ENCODE measurements around the gene SLC40A1.

Gene SLC40A1

GRCh38 chr2:189526241-189526640 is 54.3 kb downstream of the SLC40A1 start:
- Histone ChIP-seq H3K9me3 (ENCODE audit: control insufficient read depth, insufficient read depth, low read length) (no peaks in the 10 kb centered on the region), H3K36me3 (ENCODE audit: control insufficient read depth, low read length) (no peaks in the 10 kb centered on the region), H3K27me3 (ENCODE audit: control insufficient read depth, low read length) (no peaks in the 10 kb centered on the region), H3K9me2 (replicated peaks; ENCODE audit: control insufficient read depth, low read length) (no peaks in the 10 kb centered on the region), H3F3A (ENCODE audit: control insufficient read depth, insufficient read depth) (no peaks in the 10 kb centered on the region), H4K20me1 (ENCODE audit: control insufficient read depth, insufficient read depth, low read depth, low read length) (no peaks in the 10 kb centered on the region), H3K4me3 (ENCODE audit: low read length) (no peak overlapping the region), H3K79me2 (ENCODE audit: control insufficient read depth, low read length) (no peaks in the 10 kb centered on the region), H3K27ac (ENCODE audit: low read depth, low read length) (no peak overlapping the region), H3K4me2 (ENCODE audit: low read length) (no peak overlapping the region), H3K4me1 (ENCODE audit: control insufficient read depth, low read length) (no peaks in the 10 kb centered on the region)
- TF ChIP-seq EZH2phosphoT487 (IDR thresholded peaks at IDR 0.05; ENCODE audit: borderline replicate concordance, low read length), result no peak
- TF ChIP-seq, protein P1, sequence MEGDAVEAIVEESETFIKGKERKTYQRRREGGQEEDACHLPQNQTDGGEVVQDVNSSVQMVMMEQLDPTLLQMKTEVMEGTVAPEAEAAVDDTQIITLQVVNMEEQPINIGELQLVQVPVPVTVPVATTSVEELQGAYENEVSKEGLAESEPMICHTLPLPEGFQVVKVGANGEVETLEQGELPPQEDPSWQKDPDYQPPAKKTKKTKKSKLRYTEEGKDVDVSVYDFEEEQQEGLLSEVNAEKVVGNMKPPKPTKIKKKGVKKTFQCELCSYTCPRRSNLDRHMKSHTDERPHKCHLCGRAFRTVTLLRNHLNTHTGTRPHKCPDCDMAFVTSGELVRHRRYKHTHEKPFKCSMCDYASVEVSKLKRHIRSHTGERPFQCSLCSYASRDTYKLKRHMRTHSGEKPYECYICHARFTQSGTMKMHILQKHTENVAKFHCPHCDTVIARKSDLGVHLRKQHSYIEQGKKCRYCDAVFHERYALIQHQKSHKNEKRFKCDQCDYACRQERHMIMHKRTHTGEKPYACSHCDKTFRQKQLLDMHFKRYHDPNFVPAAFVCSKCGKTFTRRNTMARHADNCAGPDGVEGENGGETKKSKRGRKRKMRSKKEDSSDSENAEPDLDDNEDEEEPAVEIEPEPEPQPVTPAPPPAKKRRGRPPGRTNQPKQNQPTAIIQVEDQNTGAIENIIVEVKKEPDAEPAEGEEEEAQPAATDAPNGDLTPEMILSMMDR (IDR thresholded peaks at IDR 0.05; ENCODE audit: low read depth, low read length, poor library complexity, severe bottlenecking), result no peak

DNA sequence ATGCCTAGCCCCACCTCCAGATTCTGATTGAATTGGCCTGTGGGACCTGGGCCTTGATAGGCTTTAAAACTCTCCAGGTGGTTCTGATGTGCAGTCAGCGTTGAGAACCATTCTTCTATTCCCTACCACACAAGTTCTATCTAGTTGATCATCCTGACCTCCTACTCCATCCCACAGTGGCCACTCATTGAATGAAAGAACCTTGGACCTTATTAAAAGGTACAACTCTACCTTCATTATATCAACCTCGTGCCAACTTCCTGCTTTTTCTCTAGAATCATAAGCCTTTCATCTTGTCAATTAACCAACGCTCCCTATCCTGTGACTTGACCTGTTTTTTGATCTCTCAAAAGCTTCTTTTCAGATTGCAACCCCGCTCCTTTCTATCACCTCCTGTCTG is 55.8 kb downstream of the SLC40A1 start:
- H3K4me2 ChIP-seq (ENCODE audit: low read length), result no peak overlapping the region
- H4K20me1 ChIP-seq (ENCODE audit: control insufficient read depth, insufficient read depth, low read depth, low read length), result no peaks in the 10 kb centered on the region
- no peak overlapping the region for H3K27ac ChIP-seq (ENCODE audit: low read depth, low read length)
- H3K9me2 ChIP-seq (replicated peaks; ENCODE audit: control insufficient read depth, low read length), result no peaks in the 10 kb centered on the region
- no peaks in the 10 kb centered on the region for H3K4me1 ChIP-seq (ENCODE audit: control insufficient read depth, low read length)
- H3K4me3 ChIP-seq (ENCODE audit: low read length), result no peak overlapping the region
- no peaks in the 10 kb centered on the region for H3F3A ChIP-seq (ENCODE audit: control insufficient read depth, insufficient read depth)
- no peaks in the 10 kb centered on the region for H3K79me2 ChIP-seq (ENCODE audit: control insufficient read depth, low read length)
- TF ChIP-seq EZH2phosphoT487 (IDR thresholded peaks at IDR 0.05; ENCODE audit: borderline replicate concordance, low read length), result no peak
- TF ChIP-seq, protein P1 (IDR thresholded peaks at IDR 0.05; ENCODE audit: low read depth, low read length, poor library complexity, severe bottlenecking), result no peak
- no peaks in the 10 kb centered on the region for H3K9me3 ChIP-seq (ENCODE audit: control insufficient read depth, insufficient read depth, low read length)
- no peaks in the 10 kb centered on the region for H3K27me3 ChIP-seq (ENCODE audit: control insufficient read depth, low read length)
- no peaks in the 10 kb centered on the region for H3K36me3 ChIP-seq (ENCODE audit: control insufficient read depth, low read length)

DNA sequence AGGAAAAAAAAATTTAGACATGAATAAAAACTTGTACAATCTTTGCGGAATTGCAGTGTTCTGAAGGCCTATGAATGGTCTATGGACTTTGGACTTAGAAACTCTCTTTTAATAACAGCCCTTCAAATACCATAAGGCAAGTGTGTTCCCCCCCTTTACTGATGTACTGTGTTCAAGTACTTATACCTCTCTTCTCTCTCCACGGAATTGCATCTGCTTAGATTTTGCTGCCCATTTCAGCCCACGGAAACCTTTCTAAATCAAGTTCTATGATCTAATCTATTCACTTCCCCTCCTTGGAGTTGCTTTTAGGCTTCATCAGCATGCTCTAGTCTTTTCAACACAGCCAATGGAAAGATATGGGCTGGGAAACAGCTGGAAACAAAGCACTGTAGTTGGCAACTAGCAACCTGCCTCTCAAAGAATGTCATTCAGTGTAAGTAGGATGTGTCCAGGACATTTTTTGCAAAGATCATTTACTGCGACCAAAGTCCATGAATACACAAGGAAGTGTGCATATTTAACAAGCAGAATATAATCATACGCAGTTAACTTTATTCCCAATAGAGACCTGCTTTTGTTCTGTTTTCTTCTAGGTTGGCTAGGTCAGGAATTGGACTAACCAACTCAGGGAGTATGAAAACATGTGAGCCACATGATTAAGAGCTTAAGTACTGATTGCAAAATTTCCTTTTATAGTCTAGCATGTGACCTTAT is 58.0 kb downstream of the SLC40A1 start:
- Histone ChIP-seq H3K9me2 (replicated peaks; ENCODE audit: control insufficient read depth, low read length) (no peaks in the 10 kb centered on the region), H4K20me1 (ENCODE audit: control insufficient read depth, insufficient read depth, low read depth, low read length) (no peaks in the 10 kb centered on the region), H3K27me3 (ENCODE audit: control insufficient read depth, low read length) (peaks cover 4% of the 10 kb centered on the region; the same call in 1 of the 2 replicates), H3F3A (ENCODE audit: control insufficient read depth, insufficient read depth) (no peaks in the 10 kb centered on the region), H3K36me3 (ENCODE audit: control insufficient read depth, low read length) (no peaks in the 10 kb centered on the region), H3K79me2 (ENCODE audit: control insufficient read depth, low read length) (no peaks in the 10 kb centered on the region), H3K4me1 (ENCODE audit: control insufficient read depth, low read length) (no peaks in the 10 kb centered on the region), H3K9me3 (ENCODE audit: control insufficient read depth, insufficient read depth, low read length) (no peaks in the 10 kb centered on the region), H3K27ac (ENCODE audit: low read depth, low read length) (no peak overlapping the region), H3K4me2 (ENCODE audit: low read length) (no peak overlapping the region), H3K4me3 (ENCODE audit: low read length) (no peak overlapping the region)
- TF ChIP-seq, protein P1 (IDR thresholded peaks at IDR 0.05; ENCODE audit: low read depth, low read length, poor library complexity, severe bottlenecking), result no peak
- TF ChIP-seq EZH2phosphoT487 (IDR thresholded peaks at IDR 0.05; ENCODE audit: borderline replicate concordance, low read length), result no peak

Measured in DOHH2 (cell line).